ENCODE measurements around the gene PGM1. TPM values are rescaled to one million over a fixed set of nuclear protein-coding genes. Genes with fewer than 3 reads are reported as not detected.

The PGM1 gene
- total and polyA plus RNA-seq, 9 of the 15 experiments (the other 6 are each of a cell fraction or from before 2014, with no cell fraction given) = 0.03 to 0.31 (median 0.09) TPM; not detected in 5

GRCh38 chr1:63632110-63632509 is 38.9 kb downstream of the PGM1 start:
- POLR2A ChIA-PET = no interaction called here
- Histone ChIP-seq H3K9me3 (replicated peaks; ENCODE audit: control insufficient read depth, insufficient read depth, low read depth, low read length) (no peaks in the 10 kb centered on the region), H3K27me3 (ENCODE audit: control insufficient read depth in 2 of 2, insufficient read depth in 2 of 2, low read length in 2 of 2) (peaks cover 2 to 10% of the 10 kb centered on the region in 2 experiments; a peak in 3 of 5 replicates), H2AFZ (ENCODE audit: low read depth, low read length) (no peak overlapping the region), H3K9me1 (ENCODE audit: control insufficient read depth, insufficient read depth, low read length) (no peaks in the 10 kb centered on the region), H3K36me3 (ENCODE audit: control insufficient read depth, insufficient read depth, low read length) (no peaks in the 10 kb centered on the region), H3K4me2 (ENCODE audit: insufficient read depth, low read length) (no peak overlapping the region), H3K27ac (ENCODE audit: extremely low read depth, low read depth, low read length) (no peak overlapping the region), H3K4me1 (replicated peaks in 1 of 2; ENCODE audit: control insufficient read depth in 2 of 2, insufficient read depth in 2 of 2, low read length in 2 of 2) (no peaks in the 10 kb centered on the region), H3K9ac (ENCODE audit: insufficient read depth in 1 of 2, low read depth in 2 of 2, low read length in 2 of 2) (no peak overlapping the region), H4K20me1 (replicated peaks; ENCODE audit: control insufficient read depth, insufficient read depth, low read length) (no peaks in the 10 kb centered on the region), H3K4me3 (no peak overlapping the region), H3K79me2 (ENCODE audit: control insufficient read depth, insufficient read depth, low read length) (no peaks in the 10 kb centered on the region)
- ATAC-seq (no peak), DNase-seq (ENCODE audit: extremely low read depth in 1 of 4, low spot score in 3 of 4) (no peak), FAIRE-seq (no peak)
- WGBS (ENCODE audit: insufficient coverage, low coverage, missing lambda C conversion rate) = 0% methylated on average over 4 of the region's 5 CpGs
- in situ Hi-C loops (cut with MboI) (no loop called here), intact Hi-C loops (cut with micrococcal nuclease) (no loop called here)
- TF ChIP-seq CREM (IDR thresholded peaks at IDR 0.05; ENCODE audit: low read depth) = no peak
- TF ChIP-seq PHB (CRISPR knock-in tag; IDR thresholded peaks at IDR 0.05) = no peak
- no peak for TF ChIP-seq E2F5 (CRISPR knock-in tag; IDR thresholded peaks at IDR 0.05)
- no peak for TF ChIP-seq DEAF1 (CRISPR knock-in tag; IDR thresholded peaks at IDR 0.05)
- TF ChIP-seq KLF10 (CRISPR knock-in tag; IDR thresholded peaks at IDR 0.05) = no peak
- no peak for TF ChIP-seq MXI1 (IDR thresholded peaks at IDR 0.05; ENCODE audit: low read depth, low read length)
- TF ChIP-seq KHSRP (IDR thresholded peaks at IDR 0.05) = no peak
- no peak for TF ChIP-seq ZBTB34 (CRISPR knock-in tag; IDR thresholded peaks at IDR 0.05)
- no peak for TF ChIP-seq SIRT6 (IDR thresholded peaks at IDR 0.05; ENCODE audit: low read depth, low read length)
- no TSS peak for BruUV-seq (replicated peaks)
- CTCF ChIA-PET (ENCODE audit: low intra/inter-chr PET ratio) = no interaction called here

Data from K562 (cell line).